ENCODE measurements around the gene INPP4A.

INPP4A gene

GRCh38 chr2:98463551-98463971 lies 18.9 kb downstream of the INPP4A start:
- no peak overlapping the region for H3K27ac ChIP-seq
- TF ChIP-seq ZFX (IDR thresholded peaks at IDR 0.05; ENCODE audit: borderline replicate concordance): no peak
- TF ChIP-seq CTCF (IDR thresholded peaks at IDR 0.05): no peak

GRCh38 chr2:98463988-98464771 lies 19.5 kb downstream of the INPP4A start:
- TF ChIP-seq CTCF (IDR thresholded peaks at IDR 0.05) (no peak), ZFX (IDR thresholded peaks at IDR 0.05; ENCODE audit: borderline replicate concordance) (no peak)
- H3K27ac ChIP-seq: no peak overlapping the region

GRCh38 chr2:98464772-98465310 lies 20.2 kb downstream of the INPP4A start:
- H3K27ac ChIP-seq: no peak overlapping the region
- TF ChIP-seq CTCF (IDR thresholded peaks at IDR 0.05) (no peak), ZFX (IDR thresholded peaks at IDR 0.05; ENCODE audit: borderline replicate concordance) (no peak)

- no peak overlapping the region for H3K27ac ChIP-seq
- TF ChIP-seq CTCF (IDR thresholded peaks at IDR 0.05) (no peak), ZFX (IDR thresholded peaks at IDR 0.05; ENCODE audit: borderline replicate concordance) (no peak)
Measured at GRCh38 chr2:98465456-98466226, 21.0 kb downstream of the INPP4A start.

GRCh38 chr2:98467082-98467536 lies 22.5 kb downstream of the INPP4A start:
- H3K27ac ChIP-seq: no peak overlapping the region
- TF ChIP-seq ZFX (IDR thresholded peaks at IDR 0.05; ENCODE audit: borderline replicate concordance) (no peak), CTCF (IDR thresholded peaks at IDR 0.05) (no peak)

- TF ChIP-seq ZFX (IDR thresholded peaks at IDR 0.05; ENCODE audit: borderline replicate concordance) (no peak), CTCF (IDR thresholded peaks at IDR 0.05) (no peak)
- H3K27ac ChIP-seq: no peak overlapping the region
Measured at GRCh38 chr2:98467652-98468051, 23.0 kb downstream of the INPP4A start.

Measured in 22Rv1 (cell line).